ENCODE data around the gene HMMR. TPM values are rescaled to one million over a fixed set of nuclear protein-coding genes. Genes with fewer than 3 reads are reported as not detected.

HMMR gene
- total RNA-seq, 6 experiments from 2014 or later = 16.2 to 37.0 (median 32.5) TPM

- DNase-seq = no peak
- H3K27me3 Mint-ChIP-seq (ENCODE audit: insufficient read depth) = no peaks in the 10 kb centered on the region
These were observed 19.5 kb upstream of the HMMR start for GRCh38 chr5:163440954-163441353.

GRCh38 chr5:163444526-163444925, 15.9 kb upstream of the HMMR start:
- Mint-ChIP-seq H3K36me3 (ENCODE audit: low read depth) (peaks cover 66% of the 10 kb centered on the region), H3K9me3 (no peaks in the 10 kb centered on the region), H3K4me3 (no peak overlapping the region), H3K27ac (no peak overlapping the region), H3K27me3 (ENCODE audit: insufficient read depth) (no peaks in the 10 kb centered on the region), H3K4me1 (ENCODE audit: low read depth) (peaks cover 18% of the 10 kb centered on the region)
- no peak for DNase-seq
- TF ChIP-seq CTCF (IDR thresholded peaks at IDR 0.05) = no peak

More at GRCh38 chr5:163440954-163441353, 19.5 kb upstream of the HMMR start:
- Mint-ChIP-seq H3K27ac (no peak overlapping the region), H3K4me3 (no peak overlapping the region), H3K4me1 (ENCODE audit: low read depth) (peaks cover 37% of the 10 kb centered on the region), H3K9me3 (no peaks in the 10 kb centered on the region), H3K36me3 (ENCODE audit: low read depth) (peaks cover 51% of the 10 kb centered on the region)
- no peak for TF ChIP-seq CTCF (IDR thresholded peaks at IDR 0.05)

GRCh38 chr5:163445345-163445744, 15.1 kb upstream of the HMMR start:
- Mint-ChIP-seq H3K36me3 (ENCODE audit: low read depth) (peaks cover 59% of the 10 kb centered on the region), H3K9me3 (no peaks in the 10 kb centered on the region), H3K4me1 (ENCODE audit: low read depth) (peaks cover 10% of the 10 kb centered on the region), H3K27ac (no peak overlapping the region), H3K27me3 (ENCODE audit: insufficient read depth) (no peaks in the 10 kb centered on the region), H3K4me3 (no peak overlapping the region)
- TF ChIP-seq CTCF (IDR thresholded peaks at IDR 0.05) = no peak
- no peak for DNase-seq

GRCh38 chr5:163447191-163447590, 13.2 kb upstream of the HMMR start:
- peaks cover 57% of the 10 kb centered on the region for H3K36me3 Mint-ChIP-seq (ENCODE audit: low read depth)
- no peaks in the 10 kb centered on the region for H3K9me3 Mint-ChIP-seq
- H3K4me1 Mint-ChIP-seq (ENCODE audit: low read depth) = no peaks in the 10 kb centered on the region; the same call in 1 of the 2 replicates
- DNase-seq = no peak
- TF ChIP-seq CTCF (IDR thresholded peaks at IDR 0.05) = no peak
- H3K4me3 Mint-ChIP-seq = no peak overlapping the region
- no peaks in the 10 kb centered on the region for H3K27me3 Mint-ChIP-seq (ENCODE audit: insufficient read depth)
- H3K27ac Mint-ChIP-seq = no peak overlapping the region

- DNase-seq = no peak
- no peaks in the 10 kb centered on the region for H3K27me3 Mint-ChIP-seq (ENCODE audit: insufficient read depth)
- H3K4me1 Mint-ChIP-seq (ENCODE audit: low read depth) = peaks cover 4% of the 10 kb centered on the region; the same call in 1 of the 2 replicates
- no peak overlapping the region for H3K4me3 Mint-ChIP-seq
- no peak overlapping the region; the same call in 1 of the 2 replicates for H3K27ac Mint-ChIP-seq
- TF ChIP-seq CTCF (IDR thresholded peaks at IDR 0.05) = no peak
- H3K9me3 Mint-ChIP-seq = no peaks in the 10 kb centered on the region
- H3K36me3 Mint-ChIP-seq (ENCODE audit: low read depth) = peaks cover 54% of the 10 kb centered on the region
These were observed 12.6 kb upstream of the HMMR start for GRCh38 chr5:163447875-163448274.

- DNase-seq = no peak
- no peak for TF ChIP-seq CTCF (IDR thresholded peaks at IDR 0.05)
- Mint-ChIP-seq H3K4me1 (ENCODE audit: low read depth) (peaks cover 5% of the 10 kb centered on the region; the same call in 1 of the 2 replicates), H3K36me3 (ENCODE audit: low read depth) (peaks cover 54% of the 10 kb centered on the region), H3K27me3 (ENCODE audit: insufficient read depth) (no peaks in the 10 kb centered on the region), H3K4me3 (no peak overlapping the region), H3K9me3 (no peaks in the 10 kb centered on the region), H3K27ac (no peak overlapping the region)
These were observed 11.9 kb upstream of the HMMR start for GRCh38 chr5:163448491-163448890.

All from HFFc6 (cell line).